Pancreas (tissue), 10 donors: ENCODE results near the gene DDX10. TPM values are rescaled to one million over a fixed set of nuclear protein-coding genes. Genes with fewer than 3 reads are reported as not detected.

ENCODE experiments used
- ATAC-seq, 4 donors: fragments of 200-7000 bp; cut with Tn5 transposase; one replicate each; pipeline versions ENCODE4 v1.8.0 to v1.9.1; 2020; ENCODE audit warnings: mild to moderate bottlenecking in 4 of 4, moderate library complexity in 4 of 4
- DNase-seq, 6 donors: peaks; one replicate each; pipeline ENCODE4 v3.0.0-alpha.2; 2020
- FAIRE-seq: peaks from 2 replicates; lab custom pipeline; 2012; peaks lifted over from hg19 to GRCh38; lab: Jason Lieb, UNC
- H3K27ac ChIP-seq, 4 donors: fragments of 200-600 bp; sonication (generic); 1 replicate in 3 of 4; 2 replicates in 1 of 4; pipeline versions ENCODE4 v1.5.0 to v1.8.0; 2020
- H3K27me3 ChIP-seq, 4 donors: fragments of 200-600 bp; one replicate each; pipeline ENCODE4 v1.8.0; 2021
- H3K36me3 ChIP-seq, 3 donors: fragments of 200-600 bp; sonication (generic) in 1 of 3; one replicate each; pipeline versions ENCODE4 v1.5.0 to v1.8.0; 2020 to 2021
- H3K4me1 ChIP-seq, 3 donors: fragments of 200-600 bp; one replicate each; pipeline ENCODE4 v1.8.0; 2021
- H3K4me3 ChIP-seq, 4 donors: fragments of 200-600 bp; sonication (generic) in 2 of 4; one replicate each; pipeline versions ENCODE4 v1.5.0 to v1.8.0; 2020 to 2021
- H3K9me3 ChIP-seq, 4 donors: fragments of 200-600 bp; one replicate each; pipeline ENCODE4 v1.8.0; 2021
- WGBS, 2 donors: extraction: QIAGEN DNeasy Blood & Tissue Kit; methylation state at CpG; one replicate each; pipeline ENCODE4 v1.1.7; 2013; 5-methylcytosine and 5-hydroxymethylcytosine counted together
- intact Hi-C, 3 donors: fragments of 100-400 bp; cut with DNase I; formaldehyde crosslinking; loops; one replicate each; pipeline versions ENCODE4 v1.11.1 to v1.14.2; 2022
- polyA plus RNA-seq, 2 donors: library from polyadenylated mRNA; stranded (reverse); fragments of 200-250 nt; gene quantifications; one replicate each; pipeline ENCODE4 v1.2.3, GENCODE V29; 2013
- total RNA-seq, 6 donors: library from RNA; stranded (reverse); fragmentation: NEBNext Ultra II Directional in 4 of 6; extraction: Animal tissue kit (Norgen Biotek cat#: 25700) in 4 of 6; gene quantifications; one replicate each; pipeline versions ENCODE4 v1.2.1 to v1.2.4, GENCODE V29; 2021 to 2023
- TF ChIP-seq, protein P1 (sequence below), 4 donors: fragments of 200-600 bp; sonication (generic) in 3 of 4; IDR thresholded peaks; one replicate each; pipeline versions ENCODE4 v1.5.0 to v1.8.0; 2021; ENCODE audit warnings: antibody characterized with exemption in 4 of 4
- donor health status: healthy with polysubstance abuse.
- donor health status: DM: no; HTN: no; CAD: no; lungs with moderate emphysema.
- donor health status: DM: no; HTN: no; CAD: no.
- donor health status: control.
- donor health status: control.
- donor health status: Bipolar disorder and iron deficiency.
- donor health status: DM: yes; HTN: yes; CAD: no.
- donor health status: DM: no; HTN: no; CAD: no.
- donor health status: DM: no; HTN: no; CAD: no.
- donor health status: DM: yes; HTN: yes; CAD: no.

Gene DDX10
- total and polyA plus RNA-seq, 8 donors, result 10.9 to 18.4 (median 16.5) TPM

DNA sequence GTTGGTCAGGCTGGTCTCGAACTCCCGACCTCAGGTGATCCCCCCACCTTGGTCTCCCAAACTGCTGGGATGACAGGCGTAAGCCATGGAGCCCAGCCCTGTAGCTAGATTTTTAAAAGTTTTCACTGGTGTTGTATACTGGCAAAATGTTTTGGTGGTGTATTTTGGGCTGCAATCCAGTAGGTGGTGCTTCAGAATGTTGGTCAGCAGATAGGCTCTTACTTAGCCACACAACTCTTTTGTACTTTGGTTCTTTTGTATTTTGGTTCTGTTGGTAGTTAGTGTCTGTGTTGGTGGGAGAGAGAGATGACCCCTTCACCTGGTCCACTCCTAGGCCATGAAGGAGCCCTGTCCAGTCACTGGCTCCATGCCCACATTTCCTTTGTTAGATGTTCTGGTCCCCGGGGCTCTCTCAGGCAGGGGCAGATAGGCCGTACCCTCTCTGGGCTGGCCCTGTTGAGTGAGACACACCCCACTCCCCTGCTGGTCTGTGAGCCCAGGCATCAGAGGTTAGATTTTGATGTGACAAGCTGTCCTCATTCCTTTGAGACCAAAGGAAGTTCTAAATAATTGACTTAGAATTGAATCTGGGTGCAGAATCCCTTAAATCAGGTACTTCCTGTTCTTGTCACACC lies 123.8 kb downstream of the DDX10 start:
- FAIRE-seq (no peak), DNase-seq (peak in 1 of 6 donors; percentile 17), ATAC-seq (peak in 2 of 4 donors; percentile 22 to 59)
- Histone ChIP-seq H3K36me3 (no peaks in the 10 kb centered on the region), H3K27ac (no peak overlapping the region), H3K27me3 (no peaks in the 10 kb centered on the region), H3K4me1 (no peaks in the 10 kb centered on the region), H3K4me3 (no peak overlapping the region), H3K9me3 (no peaks in the 10 kb centered on the region)
- WGBS, 2 donors, result 70 to 88% methylated on average over 5 of the region's 5 CpGs
- intact Hi-C loops, result no loop called here
- TF ChIP-seq, protein P1, sequence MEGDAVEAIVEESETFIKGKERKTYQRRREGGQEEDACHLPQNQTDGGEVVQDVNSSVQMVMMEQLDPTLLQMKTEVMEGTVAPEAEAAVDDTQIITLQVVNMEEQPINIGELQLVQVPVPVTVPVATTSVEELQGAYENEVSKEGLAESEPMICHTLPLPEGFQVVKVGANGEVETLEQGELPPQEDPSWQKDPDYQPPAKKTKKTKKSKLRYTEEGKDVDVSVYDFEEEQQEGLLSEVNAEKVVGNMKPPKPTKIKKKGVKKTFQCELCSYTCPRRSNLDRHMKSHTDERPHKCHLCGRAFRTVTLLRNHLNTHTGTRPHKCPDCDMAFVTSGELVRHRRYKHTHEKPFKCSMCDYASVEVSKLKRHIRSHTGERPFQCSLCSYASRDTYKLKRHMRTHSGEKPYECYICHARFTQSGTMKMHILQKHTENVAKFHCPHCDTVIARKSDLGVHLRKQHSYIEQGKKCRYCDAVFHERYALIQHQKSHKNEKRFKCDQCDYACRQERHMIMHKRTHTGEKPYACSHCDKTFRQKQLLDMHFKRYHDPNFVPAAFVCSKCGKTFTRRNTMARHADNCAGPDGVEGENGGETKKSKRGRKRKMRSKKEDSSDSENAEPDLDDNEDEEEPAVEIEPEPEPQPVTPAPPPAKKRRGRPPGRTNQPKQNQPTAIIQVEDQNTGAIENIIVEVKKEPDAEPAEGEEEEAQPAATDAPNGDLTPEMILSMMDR (IDR thresholded peaks at IDR 0.05), result no peak

DNA sequence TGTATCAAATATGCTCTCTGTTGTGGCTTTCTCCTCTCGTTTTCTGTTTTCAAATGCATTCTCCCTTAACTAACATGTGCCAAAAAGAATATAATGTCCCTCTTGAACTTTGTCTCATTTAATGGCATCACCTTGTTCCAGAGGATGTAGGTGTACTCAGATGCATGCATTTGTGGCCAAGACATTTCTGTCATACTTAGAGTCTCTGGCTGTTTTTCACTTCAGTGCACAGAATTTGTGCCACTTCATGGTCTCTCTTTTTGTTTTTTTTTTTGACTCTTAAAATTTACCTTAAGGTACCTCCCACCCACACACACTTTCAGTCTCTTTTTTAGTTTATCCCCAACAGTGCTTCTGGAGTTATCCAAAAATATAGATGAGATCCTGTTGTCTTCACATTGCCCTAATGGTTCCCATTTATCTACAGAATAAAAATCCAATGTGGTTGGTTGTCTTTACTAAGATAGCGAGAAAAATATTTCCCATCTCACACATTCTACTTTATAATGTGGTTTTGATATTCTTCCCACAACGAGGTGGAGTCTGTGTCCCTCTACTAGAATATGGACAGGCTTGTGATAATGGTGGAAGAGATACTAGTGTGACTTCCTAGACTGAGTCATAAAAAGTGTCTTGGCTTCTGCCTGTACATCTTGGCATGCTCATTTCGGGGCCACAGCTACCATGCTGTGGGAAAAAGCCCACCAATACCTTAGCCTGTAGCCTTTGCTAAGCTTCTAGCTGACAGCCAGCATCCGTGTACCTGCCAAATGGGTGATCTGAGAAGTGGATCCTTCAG lies 125.8 kb downstream of the DDX10 start:
- TF ChIP-seq, protein P1 (IDR thresholded peaks at IDR 0.05), result no peak
- DNase-seq, result no peak
- Histone ChIP-seq H3K27me3 (no peaks in the 10 kb centered on the region), H3K4me3 (no peak overlapping the region), H3K36me3 (no peaks in the 10 kb centered on the region), H3K27ac (no peak overlapping the region), H3K4me1 (no peaks in the 10 kb centered on the region), H3K9me3 (no peaks in the 10 kb centered on the region)
- 64% methylated on average over 5 of the region's 5 CpGs for WGBS, 2 donors
- no peak for ATAC-seq
- no peak for FAIRE-seq
- intact Hi-C loops, result no loop called here

- H3K36me3 ChIP-seq, result no peaks in the 10 kb centered on the region
- no peak overlapping the region for H3K27ac ChIP-seq
- ATAC-seq (no peak), DNase-seq (no peak), FAIRE-seq (no peak)
- H3K27me3 ChIP-seq, result no peaks in the 10 kb centered on the region
- TF ChIP-seq, protein P1 (IDR thresholded peaks at IDR 0.05), result no peak
- no peaks in the 10 kb centered on the region for H3K4me1 ChIP-seq
- intact Hi-C loops, result no loop called here
- no peaks in the 10 kb centered on the region for H3K9me3 ChIP-seq
- H3K4me3 ChIP-seq, result no peak overlapping the region
- WGBS, 2 donors, result 72 to 81% methylated on average over 2 of the region's 2 CpGs
Observed at GRCh38 chr11:108793138-108793537, 128.3 kb downstream of the DDX10 start.

DNA sequence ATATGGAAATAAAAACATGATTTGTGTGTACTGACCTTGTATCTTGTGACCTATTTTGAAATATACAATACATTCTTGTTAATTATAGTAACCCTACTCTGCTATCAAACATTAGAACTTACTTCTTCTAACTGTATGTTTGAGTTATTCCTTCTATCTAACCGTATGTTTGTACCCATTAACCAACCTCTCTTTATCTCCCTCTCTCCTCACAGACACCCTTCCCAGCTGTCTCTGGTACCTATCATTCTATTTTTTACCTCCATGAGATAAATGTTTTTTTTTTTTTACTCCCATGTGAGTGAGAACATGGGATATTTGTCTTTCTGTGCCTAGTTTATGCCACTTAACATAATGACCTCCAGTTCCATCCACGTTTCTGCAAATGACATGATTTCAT lies 128.7 kb downstream of the DDX10 start:
- Histone ChIP-seq H3K9me3 (no peaks in the 10 kb centered on the region), H3K4me1 (peaks cover 0 to under 1% (median 0%) of the 10 kb centered on the region in 3 donors), H3K27me3 (no peaks in the 10 kb centered on the region), H3K36me3 (no peaks in the 10 kb centered on the region), H3K4me3 (no peak overlapping the region), H3K27ac (no peak overlapping the region)
- no peak for FAIRE-seq
- ATAC-seq, result no peak
- intact Hi-C loops, result no loop called here
- DNase-seq, result no peak
- 35 to 41% methylated on average over 2 of the region's 2 CpGs for WGBS, 2 donors
- TF ChIP-seq, protein P1 (IDR thresholded peaks at IDR 0.05), result no peak

DNA sequence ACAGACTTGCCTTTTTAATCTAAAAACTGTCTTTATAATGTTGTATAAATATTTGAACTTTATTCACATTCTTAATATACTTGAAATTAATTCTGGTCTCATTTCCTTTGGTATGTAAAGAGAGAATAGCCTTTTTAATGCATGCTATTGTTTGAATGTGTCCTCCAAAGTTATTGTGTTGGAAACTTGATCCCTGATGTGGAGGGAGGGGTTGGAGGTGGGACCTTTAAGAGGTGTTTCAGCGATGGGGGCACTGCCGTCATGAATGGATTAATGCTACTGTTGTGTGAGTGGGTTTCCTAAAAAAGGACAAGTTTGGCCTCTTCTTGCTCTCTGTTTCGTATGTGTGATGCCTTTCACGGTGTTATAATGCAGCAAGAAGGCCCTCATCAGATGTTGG lies 131.7 kb downstream of the DDX10 start:
- Histone ChIP-seq H3K9me3 (no peaks in the 10 kb centered on the region), H3K36me3 (no peaks in the 10 kb centered on the region), H3K27me3 (no peaks in the 10 kb centered on the region), H3K4me3 (no peak overlapping the region), H3K4me1 (peaks cover 7 to 10% (median 8%) of the 10 kb centered on the region in 3 donors), H3K27ac (no peak overlapping the region)
- WGBS, 2 donors, result 90 to 92% methylated on average over 4 of the region's 4 CpGs
- DNase-seq (no peak), ATAC-seq (no peak), FAIRE-seq (no peak)
- intact Hi-C loops, result no loop called here
- TF ChIP-seq, protein P1 (IDR thresholded peaks at IDR 0.05), result no peak
